Colon (tissue), 2 donors: ENCODE measurements around the gene IL12RB2.

Experiments
- FAIRE-seq: peaks from 2 replicates; lab custom pipeline; 2012; peaks lifted over from hg19 to GRCh38; lab: Jason Lieb, UNC
- donor health status: control.
- donor health status: control.

The IL12RB2 gene

DNA sequence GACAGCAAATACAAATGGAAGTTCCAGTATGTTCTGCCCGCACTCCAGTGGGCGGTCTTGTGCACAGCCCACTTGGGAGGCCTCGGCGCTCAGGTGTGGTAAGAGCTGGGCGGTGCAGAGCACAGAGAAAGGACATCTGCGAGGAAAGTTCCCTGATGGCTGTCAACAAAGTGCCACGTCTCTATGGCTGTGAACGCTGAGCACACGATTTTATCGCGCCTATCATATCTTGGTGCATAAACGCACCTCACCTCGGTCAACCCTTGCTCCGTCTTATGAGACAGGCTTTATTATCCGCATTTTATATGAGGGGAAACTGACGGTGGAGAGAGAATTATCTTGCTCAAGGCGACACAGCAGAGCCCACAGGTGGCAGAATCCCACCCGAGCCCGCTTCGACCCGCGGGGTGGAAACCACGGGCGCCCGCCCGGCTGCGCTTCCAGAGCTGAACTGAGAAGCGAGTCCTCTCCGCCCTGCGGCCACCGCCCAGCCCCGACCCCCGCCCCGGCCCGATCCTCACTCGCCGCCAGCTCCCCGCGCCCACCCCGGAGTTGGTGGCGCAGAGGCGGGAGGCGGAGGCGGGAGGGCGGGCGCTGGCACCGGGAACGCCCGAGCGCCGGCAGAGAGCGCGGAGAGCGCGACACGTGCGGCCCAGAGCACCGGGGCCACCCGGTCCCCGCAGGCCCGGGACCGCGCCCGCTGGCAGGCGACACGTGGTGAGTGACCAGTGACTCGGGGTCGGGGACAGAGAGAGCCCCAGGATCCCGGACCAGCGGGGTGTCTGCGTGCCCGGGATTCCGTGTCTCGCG, at the start of gene IL12RB2:
Gene IL12RB2, plus strand, starts transcription at position 623 of the 810 bp plus-strand sequence. CDS start 12,496 bp downstream, outside the sequence.
- no peak for FAIRE-seq

- FAIRE-seq = no peak
Observed at GRCh38 chr1:67261680-67262079, 46.0 kb upstream of the IL12RB2 start.

- FAIRE-seq = no peak
Observed at GRCh38 chr1:67262735-67263134, 44.9 kb upstream of the IL12RB2 start.

DNA sequence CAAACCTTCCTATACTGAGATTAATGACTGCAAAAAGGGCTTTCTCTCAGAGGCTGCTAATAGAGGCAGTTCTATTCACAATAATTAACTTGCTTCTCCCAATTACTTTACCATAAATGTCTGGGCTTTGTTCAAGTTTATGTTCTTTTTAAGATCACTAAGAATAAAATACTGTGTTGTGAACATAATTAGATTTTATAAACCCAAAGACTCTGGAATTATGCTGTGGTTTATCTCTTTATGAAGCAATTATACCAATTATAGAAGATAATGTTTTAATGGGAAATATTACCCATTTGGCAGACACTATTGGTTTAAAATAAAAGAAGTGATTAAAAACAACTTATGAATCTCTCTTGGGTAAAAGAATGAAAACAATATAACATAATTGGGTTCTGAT, 43.5 kb upstream of the IL12RB2 start:
- FAIRE-seq = no peak

DNA sequence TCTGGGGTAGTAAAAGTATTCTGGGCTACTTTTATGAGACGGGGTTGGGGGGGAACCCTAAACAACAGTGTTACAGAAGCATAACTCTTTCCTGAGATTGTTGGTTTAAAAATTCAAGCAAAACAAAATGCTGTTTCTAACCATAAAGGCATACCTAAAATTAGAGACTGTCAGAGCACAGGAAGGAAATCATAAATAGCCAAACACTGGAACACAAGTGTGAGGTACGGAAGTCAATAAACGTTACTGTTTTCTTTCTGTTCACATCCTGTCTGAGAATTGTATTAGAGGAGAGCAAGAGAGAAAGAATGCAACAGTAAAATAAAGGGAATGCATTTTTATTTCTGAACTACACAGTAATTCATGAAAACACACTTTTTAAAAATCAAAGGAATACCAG, 42.8 kb upstream of the IL12RB2 start:
- FAIRE-seq = no peak

DNA sequence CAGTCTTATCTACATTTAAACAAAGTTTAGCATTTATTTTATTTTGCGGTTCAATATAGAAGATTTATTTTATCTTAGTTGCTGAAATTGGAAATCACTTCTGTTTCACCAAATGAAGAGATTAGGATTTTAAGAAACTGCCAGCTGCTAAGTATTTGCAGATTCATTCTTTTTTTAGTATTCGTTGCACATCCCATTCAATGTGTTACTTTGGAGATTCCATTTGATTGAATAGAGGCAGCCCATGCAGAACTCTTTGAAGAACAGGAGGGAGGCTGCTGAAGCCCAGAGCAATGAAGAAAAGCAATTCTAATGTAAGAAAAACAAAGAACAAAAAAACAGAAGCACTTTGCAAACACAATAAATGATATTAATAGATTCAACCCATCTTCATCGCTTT, 38.6 kb upstream of the IL12RB2 start:
- no peak for FAIRE-seq

DNA sequence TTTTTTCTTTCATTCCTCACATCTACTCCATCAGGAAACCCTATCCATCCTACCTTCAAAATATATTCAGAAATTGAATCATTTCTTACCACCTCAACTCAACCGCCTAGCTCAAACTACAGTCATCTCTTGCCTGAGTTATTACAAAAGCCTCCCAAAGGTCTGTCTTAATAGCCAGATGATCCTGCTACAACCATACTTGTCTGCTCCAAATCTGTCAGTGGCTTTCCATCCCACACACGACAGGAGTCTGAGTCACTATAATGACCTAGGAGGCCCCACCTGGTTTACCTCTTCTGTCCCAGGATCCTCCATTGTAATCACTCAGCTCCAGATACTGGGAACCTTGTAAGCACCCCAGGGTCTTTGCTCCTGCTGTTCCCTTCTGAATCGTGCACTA, 37.1 kb upstream of the IL12RB2 start:
- FAIRE-seq = no peak

DNA sequence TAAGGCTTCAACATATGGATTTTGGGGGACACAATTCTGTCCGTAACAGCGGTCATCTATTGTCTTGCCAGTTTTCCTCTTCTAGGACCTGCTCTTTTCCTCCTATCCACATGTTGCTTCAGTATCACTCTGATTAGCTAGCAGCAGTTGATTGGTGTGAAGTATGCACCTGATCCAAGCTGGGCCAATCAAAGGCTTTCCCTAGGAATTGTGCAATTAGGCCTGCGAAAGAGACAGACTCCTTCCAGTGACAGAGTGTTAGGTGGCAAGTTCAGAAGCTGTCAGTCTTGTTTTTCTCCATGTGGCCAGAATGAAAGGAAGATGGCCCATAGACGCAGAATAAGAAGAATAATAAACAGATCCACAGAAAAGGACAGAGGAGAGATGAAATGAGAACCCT, 34.1 kb upstream of the IL12RB2 start:
- FAIRE-seq = no peak

DNA sequence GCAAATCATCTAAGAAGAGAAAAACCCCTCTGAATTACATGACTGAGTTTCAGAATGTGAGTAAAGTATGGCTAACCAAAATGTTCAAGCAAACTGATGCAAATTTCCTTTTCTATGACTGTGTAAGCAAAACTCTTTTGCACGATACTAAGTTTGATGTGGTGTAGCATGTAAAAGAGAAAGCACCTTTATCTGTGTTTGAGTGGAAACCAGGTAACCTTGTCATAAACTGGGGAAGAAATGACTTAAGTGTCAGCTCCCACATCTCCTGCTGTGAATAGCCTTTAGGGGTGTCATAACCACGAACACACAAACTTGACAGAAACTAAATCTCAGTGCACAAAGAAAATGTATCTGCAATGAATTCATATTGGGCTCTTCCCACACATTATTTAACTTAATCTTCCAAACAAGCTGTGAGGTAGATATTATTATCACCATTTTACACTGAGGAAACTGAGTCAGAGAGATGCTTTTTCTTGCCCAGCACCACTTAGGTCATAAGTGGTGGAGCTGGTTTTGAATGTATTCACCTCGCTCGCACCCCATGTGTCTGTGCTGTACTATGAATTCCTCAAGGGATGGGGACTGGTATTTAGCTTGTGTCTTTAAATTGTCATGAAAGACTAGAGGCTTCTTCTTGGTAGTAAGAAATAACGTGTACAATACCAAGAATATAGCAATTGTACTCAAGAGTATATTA, 32.9 kb upstream of the IL12RB2 start:
- no peak for FAIRE-seq

GRCh38 chr1:67280696-67281095, 27.0 kb upstream of the IL12RB2 start:
- no peak for FAIRE-seq

GRCh38 chr1:67281244-67281643, 26.4 kb upstream of the IL12RB2 start:
- FAIRE-seq = no peak

- FAIRE-seq = no peak
Observed at GRCh38 chr1:67285780-67286488, 21.7 kb upstream of the IL12RB2 start.

GRCh38 chr1:67290236-67290635, 17.4 kb upstream of the IL12RB2 start:
- FAIRE-seq = no peak

- FAIRE-seq = no peak
Observed at GRCh38 chr1:67294836-67295617, 12.6 kb upstream of the IL12RB2 start.

GRCh38 chr1:67298762-67299161, 8.9 kb upstream of the IL12RB2 start:
- FAIRE-seq = no peak

DNA sequence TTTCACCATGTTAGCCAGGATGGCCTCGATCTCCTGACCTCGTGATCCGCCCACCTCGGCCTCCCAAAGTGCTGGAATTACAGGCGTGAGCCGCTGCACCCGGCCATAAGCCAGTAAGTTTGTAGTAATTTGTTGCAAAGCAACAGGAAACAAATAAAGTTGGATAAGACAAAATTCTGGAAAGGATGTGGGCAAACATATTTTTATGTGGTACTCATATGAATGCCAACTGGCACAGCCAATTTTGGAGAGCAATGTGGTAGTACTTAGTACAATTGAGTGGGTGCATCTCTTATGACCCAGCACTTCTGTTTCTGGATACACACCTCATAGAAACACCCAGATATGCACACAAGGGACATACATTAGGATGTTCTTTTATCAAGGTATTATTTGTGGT, 8.4 kb upstream of the IL12RB2 start:
- FAIRE-seq = no peak

GRCh38 chr1:67300561-67300960, 7.1 kb upstream of the IL12RB2 start:
- FAIRE-seq = no peak

DNA sequence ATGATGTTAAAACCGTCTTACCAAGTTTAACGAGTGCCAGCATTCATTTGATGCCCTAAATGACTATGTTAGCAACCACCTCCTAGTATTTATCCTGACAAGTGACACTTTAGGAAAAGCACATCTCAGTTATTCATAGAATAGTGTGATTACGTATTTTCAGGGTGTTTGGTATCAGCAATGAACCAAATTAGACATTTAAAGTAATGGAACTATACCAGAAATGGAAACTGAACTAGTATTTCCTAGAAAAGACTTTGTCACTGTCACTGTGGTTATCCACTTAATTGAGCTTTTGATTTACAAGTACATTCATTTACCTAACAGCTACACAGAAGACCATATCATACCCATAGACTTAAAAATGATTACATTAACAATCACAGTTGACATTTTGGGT, 3.6 kb upstream of the IL12RB2 start:
- no peak for FAIRE-seq

- FAIRE-seq = no peak
Observed at GRCh38 chr1:67306547-67306946, 1.1 kb upstream of the IL12RB2 start.

- FAIRE-seq = no peak
Observed at GRCh38 chr1:67308136-67308535, 463 bp downstream of the IL12RB2 start.

DNA sequence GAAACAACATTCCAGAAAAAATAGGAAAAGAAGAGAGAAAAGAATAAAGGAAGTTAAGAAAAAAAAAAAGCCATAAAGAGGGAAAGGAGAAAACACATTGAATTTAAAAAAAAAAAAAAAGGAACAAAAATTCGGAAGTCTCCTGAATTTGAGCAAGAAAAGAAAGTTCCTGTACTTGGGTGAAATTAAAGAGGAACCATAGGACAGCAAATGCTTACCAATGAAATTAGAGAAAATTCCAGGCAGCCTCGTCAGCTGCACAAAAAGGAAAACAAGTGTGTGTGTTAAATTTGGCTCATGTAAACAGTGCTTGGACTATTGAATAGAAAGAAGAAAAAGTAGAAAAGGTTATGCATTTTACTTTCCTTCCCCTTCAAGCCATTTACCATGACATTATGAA, 4.9 kb downstream of the IL12RB2 start:
- no peak for FAIRE-seq
